Muscle layer of colon (tissue), 2 donors: ENCODE results near the gene BBS9.

Experiments
- H3K27ac ChIP-seq: one replicate; pipeline ENCODE4 v1.7.0; 2013; ENCODE audit warnings: low read depth, mild to moderate bottlenecking, low read length, moderate library complexity
- H3K27me3 ChIP-seq, 2 donors: one replicate each; pipeline ENCODE4 v1.7.0; 2013; ENCODE audit warnings: low read length in 2 of 2, mild to moderate bottlenecking in 2 of 2; ENCODE audit not compliant: insufficient read depth in 2 of 2, control insufficient read depth in 1 of 2
- H3K36me3 ChIP-seq: one replicate; pipeline ENCODE4 v1.7.0; 2013; ENCODE audit warnings: mild to moderate bottlenecking, low read length; ENCODE audit not compliant: insufficient read depth
- H3K4me1 ChIP-seq: one replicate; pipeline ENCODE4 v1.7.0; 2013; ENCODE audit warnings: mild to moderate bottlenecking, low read length; ENCODE audit not compliant: insufficient read depth
- H3K4me3 ChIP-seq, 2 donors: one replicate each; pipeline ENCODE4 v1.7.0; 2013; ENCODE audit warnings: low read length in 2 of 2, low read depth in 1 of 2, mild to moderate bottlenecking in 1 of 2, moderate library complexity in 1 of 2
- H3K9ac ChIP-seq: one replicate; pipeline ENCODE4 v1.7.0; 2013; ENCODE audit warnings: low read length
- H3K9me3 ChIP-seq: one replicate; pipeline ENCODE4 v1.7.0; 2013; ENCODE audit warnings: mild to moderate bottlenecking, low read length
- donor health status: abdominal sarcoma.
- donor health status: Adenocarcinoma of cecum.

The BBS9 gene

DNA sequence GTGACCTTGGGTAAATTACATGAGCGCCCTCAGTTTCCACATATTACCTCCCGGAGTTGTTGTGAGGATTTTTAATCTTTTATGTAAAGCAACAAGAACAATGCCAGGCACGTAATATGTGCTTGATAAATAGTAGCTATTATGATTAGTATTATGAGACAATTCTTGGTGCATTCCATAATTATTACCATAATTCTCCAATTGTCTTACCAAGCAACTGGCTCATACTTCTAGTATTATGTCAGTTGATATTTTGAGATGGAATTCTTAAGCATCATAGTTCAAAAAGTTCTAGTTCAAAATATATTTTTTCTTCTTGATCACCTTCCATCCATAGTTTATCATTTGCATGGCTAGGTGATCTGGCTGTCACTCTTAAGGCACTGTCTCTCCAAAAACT, 259.0 kb downstream of the BBS9 start:
- H3K27ac ChIP-seq: no peak overlapping the region
- H3K36me3 ChIP-seq: peaks cover 10% of the 10 kb centered on the region
- no peaks in the 10 kb centered on the region for H3K9me3 ChIP-seq
- no peaks in the 10 kb centered on the region for H3K4me1 ChIP-seq
- H3K9ac ChIP-seq: no peak overlapping the region
- H3K27me3 ChIP-seq: no peaks in the 10 kb centered on the region
- no peak overlapping the region for H3K4me3 ChIP-seq

DNA sequence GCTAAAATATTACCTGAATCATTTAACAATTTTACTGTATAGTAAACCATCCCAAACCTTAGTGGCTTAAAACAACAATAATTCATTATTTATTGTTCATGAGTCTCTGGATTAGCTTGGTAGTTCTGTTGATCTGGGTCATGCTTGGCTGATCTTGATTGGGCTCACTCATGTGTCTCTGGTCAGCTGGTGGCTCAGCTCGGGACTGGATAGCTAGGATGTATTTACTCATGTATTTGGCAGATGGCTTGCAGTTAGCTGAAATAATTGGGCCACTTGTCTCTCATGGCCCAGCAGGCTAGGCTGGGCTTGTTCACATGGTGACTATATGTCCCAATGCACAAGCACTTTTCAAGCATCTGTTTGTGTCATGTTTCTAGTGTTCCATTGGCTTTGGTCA, 262.8 kb downstream of the BBS9 start:
- H3K9ac ChIP-seq: no peak overlapping the region
- H3K4me1 ChIP-seq: no peaks in the 10 kb centered on the region
- no peak overlapping the region for H3K4me3 ChIP-seq
- no peak overlapping the region for H3K27ac ChIP-seq
- H3K9me3 ChIP-seq: no peaks in the 10 kb centered on the region
- no peaks in the 10 kb centered on the region for H3K27me3 ChIP-seq
- no peaks in the 10 kb centered on the region for H3K36me3 ChIP-seq

DNA sequence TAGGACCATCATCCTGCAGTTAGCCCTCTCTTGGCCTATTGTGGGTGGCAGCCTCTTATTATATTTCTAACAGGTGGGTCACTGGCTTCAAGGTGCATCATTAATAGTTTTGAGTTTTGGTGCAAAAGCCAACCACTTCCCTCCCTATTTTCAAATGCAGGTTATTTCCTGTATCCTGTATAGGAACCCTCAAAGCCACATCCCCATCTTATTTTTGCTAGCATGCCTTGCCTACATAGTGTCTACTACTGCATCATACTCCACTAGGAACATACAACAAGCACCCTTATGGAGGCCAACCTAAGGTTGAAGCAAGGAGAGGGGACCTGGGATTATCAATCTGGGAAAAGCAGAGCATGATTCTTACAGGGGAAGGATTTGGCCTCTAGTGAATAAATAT, 264.4 kb downstream of the BBS9 start:
- Histone ChIP-seq H3K4me1 (no peaks in the 10 kb centered on the region), H3K27ac (no peak overlapping the region), H3K27me3 (no peaks in the 10 kb centered on the region)

GRCh38 chr7:33395340-33395739, 266.0 kb downstream of the BBS9 start:
- H3K36me3 ChIP-seq: no peaks in the 10 kb centered on the region
- H3K27ac ChIP-seq: no peak overlapping the region
- no peaks in the 10 kb centered on the region for H3K9me3 ChIP-seq
- H3K4me1 ChIP-seq: no peaks in the 10 kb centered on the region
- no peak overlapping the region for H3K9ac ChIP-seq
- H3K4me3 ChIP-seq: no peak overlapping the region
- H3K27me3 ChIP-seq: no peaks in the 10 kb centered on the region

More for the DNA sequence above, 264.4 kb downstream of the BBS9 start:
- no peaks in the 10 kb centered on the region for H3K36me3 ChIP-seq
- no peak overlapping the region for H3K4me3 ChIP-seq
- H3K9ac ChIP-seq: no peak overlapping the region
- H3K9me3 ChIP-seq: no peaks in the 10 kb centered on the region

DNA sequence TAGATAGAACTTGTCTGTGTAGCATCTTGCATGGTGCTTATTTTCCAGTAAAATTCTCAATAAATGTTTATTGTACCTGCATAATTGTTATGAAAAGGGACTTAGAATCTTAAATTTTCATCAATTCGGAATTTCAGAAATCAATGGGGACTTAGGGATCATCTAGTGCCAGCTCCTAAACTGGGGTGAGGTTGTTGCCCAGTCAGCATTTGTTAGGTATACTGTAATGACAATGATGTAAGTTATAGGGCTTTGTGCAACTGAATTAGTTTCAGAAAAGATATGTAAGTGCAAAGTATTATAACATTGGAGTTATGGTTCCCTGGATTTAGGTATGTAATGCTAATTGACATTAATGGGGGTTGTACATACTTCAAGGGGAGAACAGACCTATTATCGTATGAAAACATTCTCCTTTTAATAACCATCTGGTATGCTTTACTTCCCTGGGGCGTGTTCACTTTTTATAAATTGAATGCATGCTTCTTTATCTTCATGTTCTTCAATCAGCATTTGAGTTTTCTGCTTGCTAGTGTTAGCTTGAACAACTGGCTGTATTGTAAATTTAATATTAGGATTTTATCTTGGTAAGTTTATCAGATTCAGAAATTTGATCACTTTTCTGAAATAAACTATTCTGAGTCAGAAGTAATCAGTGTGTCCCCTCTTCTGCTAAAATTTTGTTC, 270.3 kb downstream of the BBS9 start:
- no peaks in the 10 kb centered on the region for H3K4me1 ChIP-seq
- no peak overlapping the region for H3K9ac ChIP-seq
- H3K27ac ChIP-seq: no peak overlapping the region
- no peaks in the 10 kb centered on the region for H3K27me3 ChIP-seq
- no peaks in the 10 kb centered on the region for H3K9me3 ChIP-seq
- H3K36me3 ChIP-seq: no peaks in the 10 kb centered on the region
- H3K4me3 ChIP-seq: no peak overlapping the region

DNA sequence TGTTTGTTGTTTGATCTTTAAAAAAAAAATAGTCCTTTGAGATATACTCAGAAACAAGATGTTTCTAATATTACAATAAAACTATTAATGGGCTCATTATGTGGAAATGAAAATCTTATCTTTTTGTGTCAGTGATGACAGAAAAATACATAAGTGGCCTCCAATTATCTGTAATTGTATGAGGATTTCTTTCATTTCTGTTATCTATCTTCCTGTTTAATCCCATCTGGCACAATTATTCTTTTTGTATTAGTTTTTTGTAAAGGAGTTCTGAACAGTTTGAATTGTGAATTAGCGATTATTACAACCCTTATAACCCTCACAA, 270.8 kb downstream of the BBS9 start:
- no peaks in the 10 kb centered on the region for H3K36me3 ChIP-seq

GRCh38 chr7:33410266-33410665, 280.9 kb downstream of the BBS9 start:
- Histone ChIP-seq H3K4me1 (no peaks in the 10 kb centered on the region), H3K27ac (no peak overlapping the region), H3K9ac (no peak overlapping the region), H3K27me3 (no peaks in the 10 kb centered on the region), H3K36me3 (no peaks in the 10 kb centered on the region), H3K4me3 (no peak overlapping the region), H3K9me3 (no peaks in the 10 kb centered on the region)

More for the DNA sequence above, 270.8 kb downstream of the BBS9 start:
- no peak overlapping the region for H3K4me3 ChIP-seq
- H3K27ac ChIP-seq: no peak overlapping the region
- no peak overlapping the region for H3K9ac ChIP-seq
- no peaks in the 10 kb centered on the region for H3K27me3 ChIP-seq
- no peaks in the 10 kb centered on the region for H3K4me1 ChIP-seq
- no peaks in the 10 kb centered on the region for H3K9me3 ChIP-seq

DNA sequence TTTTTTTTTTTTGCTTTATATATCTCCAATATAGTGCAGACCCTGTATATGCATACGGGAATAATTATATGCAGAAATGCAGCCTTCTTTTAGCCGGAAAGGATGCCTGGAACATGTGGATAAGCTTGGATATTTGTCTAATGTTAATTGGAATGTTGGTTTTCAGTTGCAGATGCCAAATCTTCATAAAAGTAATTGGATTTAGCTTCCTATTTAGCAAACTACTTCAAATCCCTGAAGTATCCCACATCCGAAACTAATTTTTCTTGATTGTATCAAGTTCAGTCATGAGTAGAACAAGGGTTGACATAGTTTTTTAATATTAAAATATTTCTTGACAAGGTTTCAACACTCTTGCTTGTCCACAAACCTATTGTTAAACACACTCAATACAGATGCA, 281.7 kb downstream of the BBS9 start:
- H3K27ac ChIP-seq: no peak overlapping the region
- no peak overlapping the region for H3K9ac ChIP-seq
- H3K4me3 ChIP-seq: no peak overlapping the region
- no peaks in the 10 kb centered on the region for H3K4me1 ChIP-seq
- no peaks in the 10 kb centered on the region for H3K9me3 ChIP-seq
- H3K36me3 ChIP-seq: no peaks in the 10 kb centered on the region
- no peaks in the 10 kb centered on the region for H3K27me3 ChIP-seq

DNA sequence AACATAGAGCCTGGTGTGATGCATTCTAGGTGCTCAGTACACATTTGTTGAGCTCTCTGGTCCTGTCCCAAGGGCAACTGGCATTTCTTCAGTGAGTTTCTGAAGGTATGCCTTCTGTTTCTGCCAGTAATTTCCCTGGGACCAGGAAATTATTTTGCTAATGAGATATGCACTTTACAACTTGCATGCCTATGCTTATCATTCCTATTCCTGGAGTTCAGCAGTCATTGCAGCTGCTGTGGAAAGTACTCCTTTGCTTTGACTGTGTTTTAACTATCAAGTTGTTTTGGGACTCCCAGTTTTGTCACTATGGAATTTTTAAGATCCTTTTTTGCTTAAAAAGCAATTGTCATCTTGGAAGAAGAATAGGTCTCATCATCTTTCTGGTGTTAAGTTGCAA, 283.0 kb downstream of the BBS9 start:
- no peaks in the 10 kb centered on the region for H3K27me3 ChIP-seq
- H3K4me1 ChIP-seq: no peaks in the 10 kb centered on the region
- no peaks in the 10 kb centered on the region for H3K36me3 ChIP-seq
- no peak overlapping the region for H3K4me3 ChIP-seq
- H3K9me3 ChIP-seq: no peaks in the 10 kb centered on the region
- H3K27ac ChIP-seq: no peak overlapping the region
- no peak overlapping the region for H3K9ac ChIP-seq

DNA sequence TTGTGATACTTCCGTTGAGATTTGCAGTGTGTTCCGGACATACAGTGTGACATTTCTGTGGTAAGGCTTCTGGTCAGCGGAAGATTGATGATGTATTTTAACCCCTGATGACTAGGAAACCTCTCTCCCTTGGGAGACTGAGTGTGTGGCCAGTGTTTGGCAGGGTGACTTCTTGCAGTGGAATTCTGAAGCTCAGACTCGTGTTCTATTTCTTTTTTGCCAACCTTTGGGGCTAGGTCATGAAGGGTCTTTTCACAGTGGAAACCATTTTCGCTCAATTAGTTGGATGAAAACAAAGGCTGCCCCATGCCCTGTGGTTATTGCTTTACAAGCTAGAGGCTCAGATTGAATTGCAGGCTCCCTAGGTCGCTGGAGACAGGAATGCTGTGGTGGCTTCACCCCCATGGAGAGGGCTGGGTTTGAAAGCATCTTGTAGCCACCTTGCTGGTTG, 288.9 kb downstream of the BBS9 start:
- Histone ChIP-seq H3K36me3 (no peaks in the 10 kb centered on the region), H3K27me3 (no peaks in the 10 kb centered on the region), H3K4me3 (no peak overlapping the region), H3K9ac (no peak overlapping the region), H3K27ac (no peak overlapping the region), H3K9me3 (no peaks in the 10 kb centered on the region), H3K4me1 (peaks cover 7% of the 10 kb centered on the region)

DNA sequence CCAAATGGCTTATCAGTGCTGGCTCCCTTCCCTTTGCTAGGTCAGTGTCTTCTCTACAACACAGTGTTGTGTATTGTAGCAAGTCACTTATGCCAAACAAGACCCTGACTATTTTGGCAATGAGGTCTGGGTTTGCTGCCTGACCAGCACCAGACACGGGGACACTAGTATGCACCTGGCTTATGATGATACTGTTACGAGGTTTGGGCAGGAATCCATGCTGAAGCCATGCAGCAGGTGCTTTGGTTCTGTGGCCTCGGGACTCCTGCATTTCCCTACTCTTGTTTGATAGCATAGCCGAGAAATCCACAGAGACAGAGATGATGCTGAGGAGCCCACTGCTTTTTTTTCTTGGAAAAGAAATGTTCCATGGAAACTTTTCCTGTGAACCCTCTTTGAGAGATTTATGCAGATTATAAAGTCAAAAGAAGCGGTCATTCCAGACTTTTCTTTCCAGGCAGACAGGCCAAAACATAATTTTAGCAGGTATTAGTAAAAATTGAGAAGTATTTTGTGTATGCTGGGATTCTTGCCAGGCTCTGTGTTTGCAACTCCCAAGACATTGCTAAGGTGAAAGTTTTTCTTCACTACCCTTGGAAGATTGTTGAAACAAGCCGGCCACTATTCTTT, 291.1 kb downstream of the BBS9 start:
- Histone ChIP-seq H3K9me3 (no peaks in the 10 kb centered on the region), H3K27me3 (no peaks in the 10 kb centered on the region), H3K4me1 (peaks cover 7% of the 10 kb centered on the region), H3K4me3 (no peak overlapping the region), H3K9ac (no peak overlapping the region), H3K36me3 (no peaks in the 10 kb centered on the region), H3K27ac (no peak overlapping the region)

DNA sequence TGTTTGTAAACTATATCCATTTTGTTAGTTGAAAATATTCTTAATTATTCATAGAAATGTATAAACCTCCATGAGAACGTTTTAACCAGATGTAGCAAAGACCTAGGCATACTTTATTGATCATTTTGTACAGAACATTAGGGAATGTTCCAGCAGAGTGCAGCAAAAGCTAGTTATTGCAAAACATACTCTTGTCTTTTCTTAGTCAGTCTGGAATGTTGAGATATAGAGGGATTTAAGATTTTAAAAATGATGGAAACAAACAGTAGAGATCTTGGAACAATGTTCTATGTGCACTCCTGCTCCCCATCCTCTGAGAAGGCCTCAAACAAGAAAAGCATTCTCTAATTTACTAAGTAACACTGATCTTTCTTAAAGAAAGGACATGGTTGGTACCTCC, 292.1 kb downstream of the BBS9 start:
- peaks cover 7% of the 10 kb centered on the region for H3K4me1 ChIP-seq
- H3K36me3 ChIP-seq: no peaks in the 10 kb centered on the region
- H3K9ac ChIP-seq: no peak overlapping the region
- no peak overlapping the region for H3K27ac ChIP-seq
- H3K27me3 ChIP-seq: no peaks in the 10 kb centered on the region
- H3K9me3 ChIP-seq: no peaks in the 10 kb centered on the region
- no peak overlapping the region for H3K4me3 ChIP-seq
